GM12878 (cell line): Measurements from ENCODE around the gene SLC16A10. TPM values are rescaled to one million over a fixed set of nuclear protein-coding genes. Genes with fewer than 3 reads are reported as not detected.

Experiments used
- ATAC-seq: fragments of 200-7000 bp; cut with Tn5 transposase; 3 replicates; pipeline ENCODE4 v1.9.1; 2020; ENCODE audit warnings: mild to moderate bottlenecking, moderate library complexity
- BruUV-seq: library from RNA; stranded (reverse); fragments of 400-500 nt; replicated peaks from 2 replicates; lab custom pipeline; 2021; lab: Mats Ljungman, UMichigan
- CTCF ChIA-PET: fragments of 300-600 bp; sonication (Branson Sonifier 250); formaldehyde crosslinking; extraction: SDS; loops from one replicate; lab custom pipeline; 2021; ENCODE audit warnings: inconsistent platforms; lab: Yijun Ruan, JAX
- POLR2A ChIA-PET: fragments of 350-600 bp; formaldehyde crosslinking; extraction: SDS; loops from one replicate; lab custom pipeline; 2021; ENCODE audit warnings: inconsistent platforms; lab: Charles Lee
- RAD21 ChIA-PET: fragments of 300-600 bp; sonication (Branson Sonifier 250); formaldehyde crosslinking; loops from one replicate; lab custom pipeline; 2023; ENCODE audit warnings: antibody characterized with exemption; ENCODE audit not compliant: unreplicated experiment; lab: Charles Lee
- SMC1A ChIA-PET: fragments of 300-600 bp; sonication (Branson Sonifier 250); formaldehyde crosslinking; loops from one replicate; lab custom pipeline; 2023; ENCODE audit not compliant: unreplicated experiment, uncharacterized antibody; lab: Charles Lee
- DNase-seq: peaks from one replicate; pipeline ENCODE4 v3.0.0-alpha.2; 2011; ENCODE audit warnings: low read depth, low spot score
- FAIRE-seq: peaks from 3 replicates; lab custom pipeline; 2011; peaks lifted over from hg19 to GRCh38; lab: Jason Lieb, UNC
- H2AFZ ChIP-seq: 2 replicates; pipeline ENCODE4 v1.6.0; 2011; ENCODE audit warnings: low read depth, low read length, control low read depth; ENCODE audit not compliant: control insufficient read depth
- H3K27ac ChIP-seq: 2 replicates; pipeline ENCODE4 v1.5.1; 2011; ENCODE audit warnings: control low read depth; ENCODE audit not compliant: control insufficient read depth, insufficient read depth
- H3K27me3 ChIP-seq, 2 experiments: replicated peaks in 1 of 2; 2 replicates each; pipeline versions ENCODE4 v1.6.0 to v1.6.1; 2011; ENCODE audit warnings: low read length in 1 of 2; ENCODE audit not compliant: control insufficient read depth in 2 of 2, insufficient read depth in 2 of 2
- H3K36me3 ChIP-seq, 2 experiments: 2 replicates each; pipeline ENCODE4 v1.5.1; 2011; ENCODE audit warnings: low read length in 1 of 2; ENCODE audit not compliant: control insufficient read depth in 2 of 2, insufficient read depth in 2 of 2
- H3K4me1 ChIP-seq: 2 replicates; pipeline ENCODE4 v1.6.1; 2011; ENCODE audit warnings: mild to moderate bottlenecking, low read length, moderate library complexity, mixed read lengths; ENCODE audit not compliant: control insufficient read depth, insufficient read depth
- H3K4me2 ChIP-seq: 2 replicates; pipeline ENCODE4 v1.6.0; 2011; ENCODE audit warnings: control low read depth; ENCODE audit not compliant: control insufficient read depth, insufficient read depth
- H3K4me3 ChIP-seq: fragments of 200-600 bp; sonication (generic); 2 replicates; pipeline ENCODE4 v1.5.1; 2016
- H3K79me2 ChIP-seq: 2 replicates; pipeline ENCODE4 v1.6.0; 2011; ENCODE audit warnings: low read length; ENCODE audit not compliant: control insufficient read depth, insufficient read depth
- H3K9ac ChIP-seq: 2 replicates; pipeline ENCODE4 v1.8.0; 2011; ENCODE audit warnings: low read length, control low read depth, mixed read lengths; ENCODE audit not compliant: control insufficient read depth, insufficient read depth
- H3K9me3 ChIP-seq: replicated peaks from 3 replicates; pipeline ENCODE4 v1.5.1; 2011; ENCODE audit warnings: mild to moderate bottlenecking, low read length; ENCODE audit not compliant: control insufficient read depth, insufficient read depth
- H4K20me1 ChIP-seq: 2 replicates; pipeline ENCODE4 v1.6.0; 2011; ENCODE audit not compliant: control insufficient read depth, insufficient read depth
- BRCA1 ChIP-seq: IDR thresholded peaks from 2 replicates; pipeline ENCODE4 v1.6.1; 2011; ENCODE audit warnings: low read depth, low read length, improper control_type of control experiment
- CBX3 ChIP-seq: fragments of 200-600 bp; sonication (generic); IDR thresholded peaks from 2 replicates; pipeline ENCODE4 v1.6.1; 2016; ENCODE audit warnings: low read depth, borderline replicate concordance
- GABPA ChIP-seq: IDR thresholded peaks from 2 replicates; pipeline ENCODE4 v1.6.1; 2014; ENCODE audit warnings: antibody characterized with exemption, low read depth, mild to moderate bottlenecking, inconsistent platforms
- HDAC6 ChIP-seq: fragments of 200-600 bp; sonication (generic); IDR thresholded peaks from one replicate; pipeline ENCODE4 v1.8.0; 2017; ENCODE audit warnings: antibody characterized with exemption; ENCODE audit not compliant: unreplicated experiment
- KDM1A ChIP-seq: fragments of 200-600 bp; sonication (generic); IDR thresholded peaks from 2 replicates; pipeline ENCODE4 v1.6.1; 2016; ENCODE audit warnings: borderline replicate concordance
- MTA3 ChIP-seq: IDR thresholded peaks from 2 replicates; pipeline ENCODE4 v1.6.1; 2012; ENCODE audit warnings: low read length, inconsistent platforms, borderline replicate concordance
- POLR2AphosphoS2 ChIP-seq: IDR thresholded peaks from 2 replicates; pipeline ENCODE4 v1.6.1; 2011; ENCODE audit warnings: low read depth, mild to moderate bottlenecking, low read length, improper control_type of control experiment, moderate library complexity
- STAT1 ChIP-seq: fragments of 450-650 bp; conservative IDR thresholded peaks from 2 replicates; pipeline ENCODE4 v1.6.1; 2014; ENCODE audit warnings: antibody characterized with exemption, mild to moderate bottlenecking
- in situ Hi-C: fragments of 300-500 bp; cut with MboI; formaldehyde crosslinking; loops from 9 replicates; pipeline ENCODE4 v1.14.3; 2018; ENCODE audit warnings: mixed read lengths
- intact Hi-C: fragments of 100-400 bp; cut with micrococcal nuclease; formaldehyde crosslinking; loops from one replicate; pipeline ENCODE4 v1.14.2; 2022; ENCODE audit not compliant: unreplicated experiment
- polyA plus RNA-seq, 11 experiments: library from polyadenylated mRNA; depleted of rRNA in 4 of 11; unstranded in 6 of 11; stranded (reverse) in 5 of 11; fragments of >200 nt; fragmentation: Nextera tagmentation in 4 of 11; fragmentation: Illumina TruSeq in 1 of 11; extraction: Ambion mirVana in 4 of 11; extraction: Trizol in 1 of 11; gene quantifications; 1 replicate in 1 of 11; 2 replicates in 10 of 11; pipeline versions ENCODE4 v1.2.1 to v1.2.3, GENCODE V29; 2011 to 2016; ENCODE audit warnings: inconsistent platforms in 2 of 11, missing spikeins in 2 of 11, low read depth in 1 of 11
- total RNA-seq, 4 experiments: library from RNA; depleted of rRNA in 3 of 4; stranded (reverse); fragments of >200 nt in 3 of 4; fragmentation: Illumina TruSeq in 1 of 4; extraction: Trizol in 1 of 4; gene quantifications; 2 replicates each; pipeline versions ENCODE4 v1.2.1 to v1.2.3, GENCODE V29; 2013 to 2021
- TF ChIP-seq, protein P1 (sequence below): fragments of 450-650 bp; formaldehyde crosslinking; IDR thresholded peaks from 2 replicates; pipeline ENCODE4 v1.4.0; 2020; ENCODE audit warnings: mild to moderate bottlenecking, moderate library complexity
- TF ChIP-seq, protein P2 (sequence below): fragments of 450-650 bp; formaldehyde crosslinking; IDR thresholded peaks from 2 replicates; pipeline ENCODE4 v1.5.0; 2022; ENCODE audit warnings: mild to moderate bottlenecking, missing genetic modification characterization

Gene SLC16A10
- total and polyA plus RNA-seq, 10 of the 15 experiments (the other 5 are each of a cell fraction or from before 2014, with no cell fraction given), result 2.3 to 19.0 (median 8.0) TPM

DNA sequence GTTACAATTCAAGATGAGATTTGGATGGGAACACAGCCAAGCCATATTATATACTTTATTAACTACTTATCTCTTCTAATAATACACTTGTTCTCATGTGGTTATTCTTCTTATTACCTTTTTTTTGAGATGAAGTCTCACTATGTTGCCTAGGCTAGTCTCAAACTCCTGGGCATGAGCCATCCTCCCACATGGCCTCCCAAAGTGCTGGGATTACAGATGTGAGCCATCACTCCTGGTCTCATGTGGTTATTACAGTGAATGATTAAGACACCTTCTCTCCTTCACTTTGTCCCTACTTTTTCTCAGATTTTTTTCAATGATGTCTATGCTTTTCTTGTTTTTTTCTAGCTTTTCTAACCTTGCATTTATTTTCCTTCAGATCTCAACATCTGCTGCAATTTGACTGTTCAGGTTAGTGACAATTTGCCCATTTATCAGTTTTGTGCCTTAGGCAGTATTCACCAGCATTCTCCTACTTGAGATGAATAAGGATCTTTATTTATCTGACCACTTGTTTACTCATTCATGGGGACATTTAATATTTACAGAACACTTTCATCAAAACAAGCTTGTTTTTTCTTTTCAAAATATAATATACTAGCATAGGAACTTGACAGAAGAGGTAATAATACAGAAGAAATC lies 105.7 kb downstream of the SLC16A10 start:
- intact Hi-C loops, result no loop called here
- no peak overlapping the region for H3K27ac ChIP-seq
- no peaks in the 10 kb centered on the region for H3K4me1 ChIP-seq
- H3K79me2 ChIP-seq, result no peaks in the 10 kb centered on the region
- no peak overlapping the region for H2AFZ ChIP-seq
- no peaks in the 10 kb centered on the region for H4K20me1 ChIP-seq
- DNase-seq, result no peak
- ChIA-PET SMC1A (interaction anchor here (1.0 to 1.1 kb wide), 2 partner anchors 135 to 181 kb away, joined by 3 to 4 read pairs; no protein-coding TSS in a partner anchor), POLR2A (no interaction called here), CTCF (no interaction called here), RAD21 (no interaction called here)
- no peak overlapping the region for H3K9ac ChIP-seq
- H3K27me3 ChIP-seq, result no peaks in the 10 kb centered on the region
- no peak overlapping the region for H3K4me3 ChIP-seq
- BruUV-seq, result no TSS peak
- H3K9me3 ChIP-seq, result no peaks in the 10 kb centered on the region; the same call in 2 of the 3 replicates
- ATAC-seq, result no peak
- FAIRE-seq, result no peak
- no peak for TF ChIP-seq GABPA
- H3K36me3 ChIP-seq, result no peaks in the 10 kb centered on the region
- H3K4me2 ChIP-seq, result no peak overlapping the region
- in situ Hi-C loops, result no loop called here

DNA sequence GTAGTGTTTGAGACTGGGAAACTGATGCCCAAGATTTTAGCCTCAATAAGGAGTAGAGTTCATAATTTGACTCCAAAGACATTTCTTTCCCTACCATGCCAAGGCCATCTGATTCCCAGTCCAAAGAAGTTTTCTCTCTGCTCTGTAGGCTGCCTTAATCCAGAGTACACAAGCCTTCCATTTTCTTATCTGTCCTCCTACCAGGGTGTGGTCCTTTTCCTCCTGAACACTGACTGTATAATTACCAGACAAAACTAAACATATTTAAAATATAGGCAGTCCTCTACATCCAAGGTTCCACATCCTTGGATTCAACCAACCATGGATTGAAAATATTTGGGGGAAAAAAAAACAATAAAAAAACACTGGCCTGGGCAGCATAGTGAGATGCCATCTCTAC lies 108.4 kb downstream of the SLC16A10 start:
- Histone ChIP-seq H3K4me1 (no peaks in the 10 kb centered on the region), H4K20me1 (no peaks in the 10 kb centered on the region), H3K27ac (no peak overlapping the region), H3K4me2 (no peak overlapping the region), H3K9ac (no peak overlapping the region), H3K9me3 (no peaks in the 10 kb centered on the region; the same call in 2 of the 3 replicates), H2AFZ (no peak overlapping the region), H3K27me3 (no peaks in the 10 kb centered on the region), H3K36me3 (no peaks in the 10 kb centered on the region), H3K4me3 (no peak overlapping the region), H3K79me2 (no peaks in the 10 kb centered on the region)
- DNase-seq, result no peak
- ChIA-PET CTCF (interaction anchor here (0.5 kb wide), 1 partner anchor 109 kb away, joined by 3 read pairs; no protein-coding TSS in a partner anchor), POLR2A (no interaction called here), RAD21 (no interaction called here), SMC1A (interaction anchor here (1.5 kb wide), 1 partner anchor 13 kb away, joined by 3 read pairs; no protein-coding TSS in a partner anchor)
- BruUV-seq, result no TSS peak
- in situ Hi-C loops (no loop called here), intact Hi-C loops (no loop called here)
- FAIRE-seq, result no peak
- no peak for ATAC-seq
- TF ChIP-seq HDAC6 (no peak), CBX3 (no peak), STAT1 (no peak), MTA3 (no peak), POLR2AphosphoS2 (no peak), BRCA1 (no peak), KDM1A (no peak)
- TF ChIP-seq, protein P1, sequence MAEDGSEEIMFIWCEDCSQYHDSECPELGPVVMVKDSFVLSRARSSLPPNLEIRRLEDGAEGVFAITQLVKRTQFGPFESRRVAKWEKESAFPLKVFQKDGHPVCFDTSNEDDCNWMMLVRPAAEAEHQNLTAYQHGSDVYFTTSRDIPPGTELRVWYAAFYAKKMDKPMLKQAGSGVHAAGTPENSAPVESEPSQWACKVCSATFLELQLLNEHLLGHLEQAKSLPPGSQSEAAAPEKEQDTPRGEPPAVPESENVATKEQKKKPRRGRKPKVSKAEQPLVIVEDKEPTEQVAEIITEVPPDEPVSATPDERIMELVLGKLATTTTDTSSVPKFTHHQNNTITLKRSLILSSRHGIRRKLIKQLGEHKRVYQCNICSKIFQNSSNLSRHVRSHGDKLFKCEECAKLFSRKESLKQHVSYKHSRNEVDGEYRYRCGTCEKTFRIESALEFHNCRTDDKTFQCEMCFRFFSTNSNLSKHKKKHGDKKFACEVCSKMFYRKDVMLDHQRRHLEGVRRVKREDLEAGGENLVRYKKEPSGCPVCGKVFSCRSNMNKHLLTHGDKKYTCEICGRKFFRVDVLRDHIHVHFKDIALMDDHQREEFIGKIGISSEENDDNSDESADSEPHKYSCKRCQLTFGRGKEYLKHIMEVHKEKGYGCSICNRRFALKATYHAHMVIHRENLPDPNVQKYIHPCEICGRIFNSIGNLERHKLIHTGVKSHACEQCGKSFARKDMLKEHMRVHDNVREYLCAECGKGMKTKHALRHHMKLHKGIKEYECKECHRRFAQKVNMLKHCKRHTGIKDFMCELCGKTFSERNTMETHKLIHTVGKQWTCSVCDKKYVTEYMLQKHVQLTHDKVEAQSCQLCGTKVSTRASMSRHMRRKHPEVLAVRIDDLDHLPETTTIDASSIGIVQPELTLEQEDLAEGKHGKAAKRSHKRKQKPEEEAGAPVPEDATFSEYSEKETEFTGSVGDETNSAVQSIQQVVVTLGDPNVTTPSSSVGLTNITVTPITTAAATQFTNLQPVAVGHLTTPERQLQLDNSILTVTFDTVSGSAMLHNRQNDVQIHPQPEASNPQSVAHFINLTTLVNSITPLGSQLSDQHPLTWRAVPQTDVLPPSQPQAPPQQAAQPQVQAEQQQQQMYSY (CRISPR knock-in tag), result no peak
- TF ChIP-seq, protein P2, sequence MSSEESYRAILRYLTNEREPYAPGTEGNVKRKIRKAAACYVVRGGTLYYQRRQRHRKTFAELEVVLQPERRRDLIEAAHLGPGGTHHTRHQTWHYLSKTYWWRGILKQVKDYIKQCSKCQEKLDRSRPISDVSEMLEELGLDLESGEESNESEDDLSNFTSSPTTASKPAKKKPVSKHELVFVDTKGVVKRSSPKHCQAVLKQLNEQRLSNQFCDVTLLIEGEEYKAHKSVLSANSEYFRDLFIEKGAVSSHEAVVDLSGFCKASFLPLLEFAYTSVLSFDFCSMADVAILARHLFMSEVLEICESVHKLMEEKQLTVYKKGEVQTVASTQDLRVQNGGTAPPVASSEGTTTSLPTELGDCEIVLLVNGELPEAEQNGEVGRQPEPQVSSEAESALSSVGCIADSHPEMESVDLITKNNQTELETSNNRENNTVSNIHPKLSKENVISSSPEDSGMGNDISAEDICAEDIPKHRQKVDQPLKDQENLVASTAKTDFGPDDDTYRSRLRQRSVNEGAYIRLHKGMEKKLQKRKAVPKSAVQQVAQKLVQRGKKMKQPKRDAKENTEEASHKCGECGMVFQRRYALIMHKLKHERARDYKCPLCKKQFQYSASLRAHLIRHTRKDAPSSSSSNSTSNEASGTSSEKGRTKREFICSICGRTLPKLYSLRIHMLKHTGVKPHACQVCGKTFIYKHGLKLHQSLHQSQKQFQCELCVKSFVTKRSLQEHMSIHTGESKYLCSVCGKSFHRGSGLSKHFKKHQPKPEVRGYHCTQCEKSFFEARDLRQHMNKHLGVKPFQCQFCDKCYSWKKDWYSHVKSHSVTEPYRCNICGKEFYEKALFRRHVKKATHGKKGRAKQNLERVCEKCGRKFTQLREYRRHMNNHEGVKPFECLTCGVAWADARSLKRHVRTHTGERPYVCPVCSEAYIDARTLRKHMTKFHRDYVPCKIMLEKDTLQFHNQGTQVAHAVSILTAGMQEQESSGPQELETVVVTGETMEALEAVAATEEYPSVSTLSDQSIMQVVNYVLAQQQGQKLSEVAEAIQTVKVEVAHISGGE (CRISPR knock-in tag), result no peak
